Neural progenitor cell (in vitro differentiated cells): ENCODE measurements around the gene ABHD11. TPM values are rescaled to one million over a fixed set of nuclear protein-coding genes. Genes with fewer than 3 reads are reported as not detected.
A peak's percentile ranks its signal among the peaks of the same experiment; 100 is the strongest.

Source experiments
- DNase-seq: peaks from one replicate; pipeline ENCODE4 v3.0.0-alpha.2; 2016; ENCODE audit warnings: low spot score
- H2AFZ ChIP-seq: fragments of 200-600 bp; sonication (generic); replicated peaks from 2 replicates; pipeline ENCODE4 v1.6.1; 2016; ENCODE audit warnings: antibody characterized with exemption
- H3F3A ChIP-seq: fragments of 200-600 bp; sonication (generic); 2 replicates; pipeline ENCODE4 v1.6.1; 2016; ENCODE audit warnings: antibody characterized with exemption, low read depth
- H3K27ac ChIP-seq: fragments of 200-600 bp; sonication (generic); 2 replicates; pipeline ENCODE4 v1.5.1; 2016; ENCODE audit warnings: mild to moderate bottlenecking
- H3K27me3 ChIP-seq: fragments of 200-600 bp; sonication (generic); 2 replicates; pipeline ENCODE4 v1.6.1; 2016; ENCODE audit warnings: mild to moderate bottlenecking, moderate library complexity
- H3K36me3 ChIP-seq: fragments of 200-600 bp; sonication (generic); 2 replicates; pipeline ENCODE4 v1.5.1; 2016
- H3K4me1 ChIP-seq: fragments of 200-600 bp; sonication (generic); 2 replicates; pipeline ENCODE4 v1.6.1; 2016; ENCODE audit warnings: mixed run types
- H3K4me2 ChIP-seq: fragments of 200-600 bp; sonication (generic); 2 replicates; pipeline ENCODE4 v1.6.1; 2016
- H3K4me3 ChIP-seq: fragments of 200-600 bp; sonication (generic); 2 replicates; pipeline ENCODE4 v1.5.1; 2016
- H3K79me2 ChIP-seq: fragments of 200-600 bp; sonication (generic); 2 replicates; pipeline ENCODE4 v1.6.1; 2016; ENCODE audit warnings: low read depth
- H3K9ac ChIP-seq: fragments of 200-600 bp; sonication (generic); 2 replicates; pipeline ENCODE4 v1.6.1; 2016
- H3K9me3 ChIP-seq: fragments of 200-600 bp; sonication (generic); 2 replicates; pipeline ENCODE4 v1.5.1; 2016; ENCODE audit warnings: low read depth
- H4K20me1 ChIP-seq: fragments of 200-600 bp; sonication (generic); 2 replicates; pipeline ENCODE4 v1.6.1; 2016; ENCODE audit warnings: low read depth
- H3K27ac Mint-ChIP-seq: 3 replicates; pipeline ENCODE4 v1.8.0; 2021; ENCODE audit warnings: mixed read lengths
- H3K27me3 Mint-ChIP-seq: 2 replicates; pipeline ENCODE4 v1.8.0; 2022; ENCODE audit warnings: low read depth, mild to moderate bottlenecking, inconsistent platforms, moderate library complexity, mixed read lengths; ENCODE audit not compliant: insufficient read depth
- H3K36me3 Mint-ChIP-seq: 3 replicates; pipeline ENCODE4 v1.8.0; 2021; ENCODE audit warnings: mixed read lengths
- H3K4me1 Mint-ChIP-seq: 3 replicates; pipeline ENCODE4 v1.8.0; 2021; ENCODE audit warnings: mixed read lengths
- H3K4me3 Mint-ChIP-seq: 3 replicates; pipeline ENCODE4 v1.8.0; 2021; ENCODE audit warnings: mild to moderate bottlenecking, moderate library complexity, mixed read lengths
- H3K9me3 Mint-ChIP-seq: 3 replicates; pipeline ENCODE4 v1.8.0; 2020; ENCODE audit warnings: mixed read lengths
- EZH2 ChIP-seq: fragments of 200-600 bp; sonication (generic); IDR thresholded peaks from 2 replicates; pipeline ENCODE4 v1.6.1; 2017; ENCODE audit warnings: antibody characterized with exemption, mild to moderate bottlenecking, moderate library complexity
- EZH2phosphoT487 ChIP-seq: fragments of 200-600 bp; sonication (generic); IDR thresholded peaks from 2 replicates; pipeline ENCODE4 v1.6.1; 2017; ENCODE audit warnings: antibody characterized with exemption
- total RNA-seq: library from RNA; depleted of rRNA; stranded (reverse); fragments of >200 nt; gene quantifications from 2 replicates; pipeline ENCODE4 v1.2.3, GENCODE V29; 2015; ENCODE audit warnings: low replicate concordance
- TF ChIP-seq, protein P1 (sequence below): fragments of 200-600 bp; sonication (generic); IDR thresholded peaks from 2 replicates; pipeline ENCODE4 v1.5.1; 2017; ENCODE audit warnings: antibody characterized with exemption, mild to moderate bottlenecking

The ABHD11 gene
- total RNA-seq, 1 donor from 2014 or later, result 9.3 TPM

DNA sequence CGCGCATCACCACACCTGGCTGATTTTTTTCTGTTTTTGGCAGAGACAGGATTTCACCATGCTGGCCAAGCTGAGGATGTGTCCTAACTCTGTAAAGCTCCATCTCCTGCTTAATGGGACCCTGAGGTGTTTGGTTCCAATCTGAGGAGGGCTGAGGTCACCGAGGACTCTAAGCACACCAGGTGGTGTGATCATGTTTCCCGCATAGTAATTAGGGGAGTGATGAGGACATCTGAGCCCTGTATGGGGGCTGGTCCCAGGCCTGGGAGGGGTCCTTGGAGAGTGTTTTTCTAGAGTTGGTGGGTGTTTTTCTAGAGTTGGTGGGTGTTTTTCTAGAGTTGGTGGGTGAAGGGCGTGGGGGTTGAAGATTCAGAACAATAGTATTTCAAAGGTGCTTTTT is 3.0 kb upstream of the ABHD11 start:
- Histone ChIP-seq H3K9me3 (no peaks in the 10 kb centered on the region), H3K9ac (no peak overlapping the region), H3K27ac (no peak overlapping the region), H3K27me3 (no peaks in the 10 kb centered on the region), H3K79me2 (peaks cover 5% of the 10 kb centered on the region), H3K4me2 (peak overlapping the region; percentile 76), H3F3A (peaks cover 54% of the 10 kb centered on the region), H3K36me3 (no peaks in the 10 kb centered on the region), H2AFZ (no peak overlapping the region), H3K4me3 (no peak overlapping the region), H3K4me1 (peaks cover 36% of the 10 kb centered on the region), H4K20me1 (peaks cover 7% of the 10 kb centered on the region)
- peaks cover 24% of the 10 kb centered on the region for H3K27me3 Mint-ChIP-seq
- peak; percentile 52 for DNase-seq
- peak overlapping the region; percentile 97 for H3K27ac Mint-ChIP-seq
- H3K36me3 Mint-ChIP-seq, result no peaks in the 10 kb centered on the region
- H3K4me3 Mint-ChIP-seq, result peak overlapping the region; percentile 55
- no peaks in the 10 kb centered on the region for H3K9me3 Mint-ChIP-seq
- peaks cover 45% of the 10 kb centered on the region for H3K4me1 Mint-ChIP-seq
- TF ChIP-seq EZH2phosphoT487 (peak; percentile 28), EZH2 (no peak)

DNA sequence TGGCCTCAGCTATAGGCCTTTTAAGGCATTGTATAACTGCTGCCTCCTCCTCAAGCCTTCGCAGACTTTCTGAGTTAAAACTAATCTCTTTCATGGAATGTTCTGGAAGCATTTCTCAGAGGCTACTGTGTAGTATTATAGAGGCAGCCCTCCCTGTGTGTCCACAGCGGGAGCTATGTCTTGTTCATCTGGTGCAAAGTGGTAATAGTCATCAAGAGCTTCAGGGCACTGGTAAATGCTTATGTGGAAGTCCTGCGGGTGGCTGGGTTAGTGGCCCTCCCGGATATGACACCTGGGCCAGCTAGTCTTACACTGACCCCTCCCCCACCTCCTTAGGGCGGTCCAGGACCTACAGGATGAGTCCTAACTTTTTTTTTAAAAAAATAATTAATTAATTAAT is 2.2 kb upstream of the ABHD11 start:
- Histone ChIP-seq H3K79me2 (peaks cover 5% of the 10 kb centered on the region), H3K9me3 (no peaks in the 10 kb centered on the region), H2AFZ (no peak overlapping the region), H4K20me1 (peaks cover 7% of the 10 kb centered on the region), H3K4me3 (no peak overlapping the region), H3K36me3 (no peaks in the 10 kb centered on the region), H3F3A (peaks cover 48% of the 10 kb centered on the region), H3K4me1 (peaks cover 36% of the 10 kb centered on the region), H3K9ac (no peak overlapping the region), H3K27me3 (no peaks in the 10 kb centered on the region), H3K27ac (no peak overlapping the region), H3K4me2 (no peak overlapping the region)
- H3K36me3 Mint-ChIP-seq, result peaks cover 2% of the 10 kb centered on the region
- H3K4me1 Mint-ChIP-seq, result peaks cover 47% of the 10 kb centered on the region
- TF ChIP-seq EZH2phosphoT487 (no peak), EZH2 (no peak)
- TF ChIP-seq, protein P1, sequence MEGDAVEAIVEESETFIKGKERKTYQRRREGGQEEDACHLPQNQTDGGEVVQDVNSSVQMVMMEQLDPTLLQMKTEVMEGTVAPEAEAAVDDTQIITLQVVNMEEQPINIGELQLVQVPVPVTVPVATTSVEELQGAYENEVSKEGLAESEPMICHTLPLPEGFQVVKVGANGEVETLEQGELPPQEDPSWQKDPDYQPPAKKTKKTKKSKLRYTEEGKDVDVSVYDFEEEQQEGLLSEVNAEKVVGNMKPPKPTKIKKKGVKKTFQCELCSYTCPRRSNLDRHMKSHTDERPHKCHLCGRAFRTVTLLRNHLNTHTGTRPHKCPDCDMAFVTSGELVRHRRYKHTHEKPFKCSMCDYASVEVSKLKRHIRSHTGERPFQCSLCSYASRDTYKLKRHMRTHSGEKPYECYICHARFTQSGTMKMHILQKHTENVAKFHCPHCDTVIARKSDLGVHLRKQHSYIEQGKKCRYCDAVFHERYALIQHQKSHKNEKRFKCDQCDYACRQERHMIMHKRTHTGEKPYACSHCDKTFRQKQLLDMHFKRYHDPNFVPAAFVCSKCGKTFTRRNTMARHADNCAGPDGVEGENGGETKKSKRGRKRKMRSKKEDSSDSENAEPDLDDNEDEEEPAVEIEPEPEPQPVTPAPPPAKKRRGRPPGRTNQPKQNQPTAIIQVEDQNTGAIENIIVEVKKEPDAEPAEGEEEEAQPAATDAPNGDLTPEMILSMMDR, result no peak
- H3K27me3 Mint-ChIP-seq, result peaks cover 26% of the 10 kb centered on the region
- peak overlapping the region; percentile 60 for H3K27ac Mint-ChIP-seq
- peak overlapping the region; percentile 71 for H3K4me3 Mint-ChIP-seq
- no peak for DNase-seq
- H3K9me3 Mint-ChIP-seq, result no peaks in the 10 kb centered on the region

GRCh38 chr7:73740212-73740611 is 1.6 kb upstream of the ABHD11 start:
- no peak for DNase-seq
- TF ChIP-seq EZH2phosphoT487 (no peak), EZH2 (no peak)
- TF ChIP-seq, protein P1, result no peak
- peaks cover 28% of the 10 kb centered on the region for H3K27me3 Mint-ChIP-seq
- H3K4me3 Mint-ChIP-seq, result peak overlapping the region; percentile 71
- H3K4me2 ChIP-seq, result no peak overlapping the region
- peaks cover 36% of the 10 kb centered on the region for H3K4me1 ChIP-seq
- peaks cover 47% of the 10 kb centered on the region for H3K4me1 Mint-ChIP-seq
- no peak overlapping the region for H2AFZ ChIP-seq
- H4K20me1 ChIP-seq, result peaks cover 7% of the 10 kb centered on the region
- peaks cover 2% of the 10 kb centered on the region for H3K36me3 Mint-ChIP-seq
- H3K27me3 ChIP-seq, result no peaks in the 10 kb centered on the region
- peaks cover 5% of the 10 kb centered on the region for H3K79me2 ChIP-seq
- H3K4me3 ChIP-seq, result no peak overlapping the region
- no peak overlapping the region for H3K9ac ChIP-seq
- no peaks in the 10 kb centered on the region for H3K9me3 ChIP-seq
- H3K36me3 ChIP-seq, result no peaks in the 10 kb centered on the region
- peaks cover 48% of the 10 kb centered on the region for H3F3A ChIP-seq
- peak overlapping the region; percentile 60 for H3K27ac Mint-ChIP-seq
- H3K9me3 Mint-ChIP-seq, result no peaks in the 10 kb centered on the region
- no peak overlapping the region for H3K27ac ChIP-seq

- H3K4me3 Mint-ChIP-seq, result peak overlapping the region; percentile 93
- H3K36me3 Mint-ChIP-seq, result peaks cover 2% of the 10 kb centered on the region
- Histone ChIP-seq H3K79me2 (peaks cover 5% of the 10 kb centered on the region), H3K4me3 (peak overlapping the region; percentile 67), H3K27ac (peak overlapping the region; percentile 48), H3K9ac (peak overlapping the region; percentile 50), H4K20me1 (peaks cover 7% of the 10 kb centered on the region), H3K4me2 (peak overlapping the region; percentile 86), H3K4me1 (peaks cover 36% of the 10 kb centered on the region), H3K27me3 (no peaks in the 10 kb centered on the region), H3K9me3 (no peaks in the 10 kb centered on the region), H3K36me3 (no peaks in the 10 kb centered on the region), H2AFZ (no peak overlapping the region), H3F3A (peaks cover 48% of the 10 kb centered on the region)
- peak overlapping the region; percentile 93 for H3K27ac Mint-ChIP-seq
- TF ChIP-seq EZH2phosphoT487 (no peak), EZH2 (no peak)
- TF ChIP-seq, protein P1, result no peak
- no peak for DNase-seq
- no peaks in the 10 kb centered on the region for H3K9me3 Mint-ChIP-seq
- H3K4me1 Mint-ChIP-seq, result peaks cover 49% of the 10 kb centered on the region
- peaks cover 28% of the 10 kb centered on the region for H3K27me3 Mint-ChIP-seq
Measured at GRCh38 chr7:73739387-73739767, 775 bp upstream of the ABHD11 start.
